Bone marrow (tissue), 2 donors: ENCODE measurements around the gene ISCU.
"Not testable (repeated sequence)": the region's sequence is repeated elsewhere in the genome, so short reads cannot be mapped to it uniquely, and the experiment has no call there.

ENCODE experiments used
- DNase-seq, 2 donors: peaks; one replicate each; lab custom pipeline; 2025; lab: John Stamatoyannopoulos, UW

Gene ISCU

GRCh38 chr12:108570743-108571608, 8.6 kb downstream of the ISCU start:
- peak in 1 of 2 donors; percentile 18 for DNase-seq

GRCh38 chr12:108571609-108572165, 9.3 kb downstream of the ISCU start:
- no peak for DNase-seq

GRCh38 chr12:108572166-108572790, 9.9 kb downstream of the ISCU start:
- no peak for DNase-seq

- no peak for DNase-seq
Measured at GRCh38 chr12:108573317-108573716, 10.9 kb downstream of the ISCU start.

- DNase-seq, result not testable (repeated sequence)
Measured at GRCh38 chr12:108574276-108574675, 11.9 kb downstream of the ISCU start.

DNA sequence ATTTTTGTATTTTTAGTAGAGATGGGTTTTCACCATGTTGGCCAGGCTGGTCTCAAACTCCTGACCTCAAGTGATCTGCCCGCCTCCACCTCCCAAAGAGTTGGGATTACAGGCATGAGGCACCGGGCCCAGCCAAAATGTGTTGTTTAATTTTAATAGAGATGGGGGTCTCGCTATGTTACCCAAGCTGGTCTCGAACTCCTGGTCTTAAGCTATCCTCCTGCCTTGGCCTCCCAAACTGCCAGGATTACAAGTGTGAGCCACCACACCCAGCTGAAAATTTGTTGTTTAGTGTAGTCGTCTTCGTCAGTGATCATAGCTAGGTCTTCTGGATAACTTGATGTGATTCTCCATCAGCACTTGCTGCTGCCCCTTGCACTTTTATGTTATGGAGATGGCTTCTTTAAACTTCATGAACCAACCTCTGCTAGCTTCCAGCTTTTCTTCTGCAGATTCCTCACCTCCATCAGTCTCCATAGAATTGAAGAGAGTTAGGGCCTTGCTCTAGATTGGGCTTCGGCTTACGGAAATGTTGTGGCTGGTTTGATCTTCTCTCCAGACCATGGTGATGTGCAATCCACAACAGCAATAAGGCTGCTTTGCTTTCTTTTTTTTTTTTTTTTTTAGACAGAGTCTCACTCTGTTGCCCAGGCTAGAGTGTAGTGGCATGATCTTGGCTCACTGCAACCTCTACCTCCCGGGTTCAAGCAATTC, 13.0 kb downstream of the ISCU start:
- no peak for DNase-seq

DNA sequence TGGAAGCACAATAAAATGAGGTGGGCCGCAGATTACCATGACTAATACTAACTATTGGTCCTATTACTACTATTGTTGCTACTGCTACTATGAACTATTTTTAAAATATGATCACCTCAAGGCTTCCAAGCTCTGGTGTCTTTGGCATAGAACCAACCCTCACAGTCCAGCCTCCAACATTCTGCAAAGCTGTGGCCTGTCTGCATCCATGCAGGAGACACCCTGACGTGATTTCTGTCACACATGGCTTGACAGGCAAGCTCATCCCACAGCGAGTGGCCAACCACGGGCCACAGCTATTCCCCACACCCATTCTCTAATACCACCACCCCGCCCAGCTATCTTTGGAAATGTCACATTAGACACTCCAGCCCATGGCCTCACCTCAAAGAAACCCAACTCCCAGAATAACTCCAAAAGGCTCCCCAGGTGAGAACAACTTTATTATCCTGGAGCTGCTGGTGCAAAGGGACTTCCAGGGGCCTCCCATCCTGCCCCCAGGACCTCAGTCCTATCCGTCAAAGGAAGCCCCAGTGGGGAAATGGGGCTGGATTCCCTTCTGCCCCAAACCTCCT, 14.4 kb downstream of the ISCU start:
- DNase-seq, result no peak

- no peak for DNase-seq
Measured at GRCh38 chr12:108577458-108577857, 15.1 kb downstream of the ISCU start.

GRCh38 chr12:108578264-108578663, 15.9 kb downstream of the ISCU start:
- DNase-seq, result no peak

- no peak for DNase-seq
Measured at GRCh38 chr12:108578813-108579212, 16.4 kb downstream of the ISCU start.

- DNase-seq, result no peak
Measured at GRCh38 chr12:108580531-108580930, 18.1 kb downstream of the ISCU start.

GRCh38 chr12:108581311-108582227, 19.2 kb downstream of the ISCU start:
- no peak for DNase-seq

- no peak for DNase-seq
Measured at GRCh38 chr12:108582509-108582908, 20.1 kb downstream of the ISCU start.

GRCh38 chr12:108582978-108583770, 20.8 kb downstream of the ISCU start:
- DNase-seq, result no peak

- no peak for DNase-seq
Measured at GRCh38 chr12:108583991-108584390, 21.6 kb downstream of the ISCU start.

DNA sequence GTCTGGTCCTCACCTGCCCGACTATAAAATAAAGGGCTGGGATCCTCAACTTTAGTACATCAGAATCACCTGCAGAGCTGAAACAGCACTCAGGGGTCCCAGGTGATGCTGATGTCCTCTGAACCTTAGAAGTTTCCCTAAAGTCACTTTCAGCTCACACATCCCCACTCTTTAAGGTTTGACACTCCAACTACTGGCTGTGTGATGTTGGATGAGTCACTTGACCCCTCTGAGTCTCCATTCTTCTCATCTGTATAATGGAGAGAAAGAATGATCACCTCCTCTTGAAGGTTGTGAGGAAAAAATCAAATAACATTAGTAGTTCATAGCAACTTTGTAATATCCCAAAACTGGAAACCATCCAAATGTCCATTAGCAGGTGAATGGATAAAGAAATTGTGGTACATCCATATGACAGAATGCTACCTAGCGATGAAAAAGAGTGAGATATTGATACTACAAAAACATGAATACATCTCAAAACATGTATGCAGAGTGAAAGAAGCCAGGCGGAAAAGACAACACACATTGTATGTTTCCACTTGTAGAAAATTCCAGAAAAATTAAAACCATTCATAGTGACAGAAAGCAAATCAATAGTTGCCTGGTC, 22.2 kb downstream of the ISCU start:
- no peak for DNase-seq

GRCh38 chr12:108585864-108586263, 23.5 kb downstream of the ISCU start:
- DNase-seq, result no peak

DNA sequence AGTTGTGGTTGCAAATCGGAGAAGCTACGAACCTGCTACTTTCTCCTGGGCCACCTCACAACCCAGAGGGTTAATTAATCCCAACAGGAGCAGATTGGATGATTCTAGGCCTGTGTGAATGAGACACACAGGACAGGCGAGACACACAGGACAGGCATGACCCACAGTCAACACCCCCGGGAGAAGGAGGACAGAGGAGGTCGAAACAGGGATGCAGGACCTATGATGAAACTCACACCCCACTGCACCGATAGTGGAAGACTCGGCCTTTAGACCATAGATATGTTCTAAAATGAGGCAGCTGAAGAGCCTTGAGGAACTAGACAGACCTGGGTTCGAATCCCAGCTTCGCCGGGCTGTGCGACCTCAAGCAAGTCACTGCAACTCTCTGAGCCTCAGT, 23.9 kb downstream of the ISCU start:
- DNase-seq, result no peak

DNA sequence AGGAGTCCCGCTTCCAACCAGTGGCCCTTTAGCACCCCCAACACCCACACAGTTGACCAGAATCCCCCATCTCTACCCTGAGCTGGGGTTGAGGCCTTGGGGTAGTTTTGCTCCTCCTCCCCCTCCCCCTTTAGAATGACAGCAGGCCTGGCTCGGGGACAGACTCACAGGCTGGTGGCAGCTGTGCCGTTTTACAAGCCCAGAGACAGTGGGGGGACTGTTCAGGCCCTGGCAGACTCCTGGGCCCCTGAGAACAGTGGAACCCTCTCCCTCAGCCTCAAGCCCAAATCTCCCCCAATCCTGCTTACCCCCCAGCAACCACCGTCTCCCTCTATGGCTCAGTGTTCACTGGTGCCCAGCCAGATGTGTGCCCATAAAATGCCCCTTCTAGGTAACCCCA, 25.4 kb downstream of the ISCU start:
- no peak for DNase-seq
